Neutrophil (primary cell): Measurements from ENCODE around the gene RAB3B.

ENCODE experiments used
- H3K27ac ChIP-seq: fragments of 200-600 bp; sonication (generic); 2 replicates; pipeline ENCODE4 v1.5.1; 2016; ENCODE audit warnings: mild to moderate bottlenecking, moderate library complexity
- H3K27me3 ChIP-seq: fragments of 200-600 bp; sonication (generic); 2 replicates; pipeline ENCODE4 v1.6.0; 2016; ENCODE audit warnings: mild to moderate bottlenecking
- H3K36me3 ChIP-seq: fragments of 200-600 bp; sonication (generic); 2 replicates; pipeline ENCODE4 v1.5.1; 2017
- H3K4me1 ChIP-seq, 2 experiments: fragments of 200-600 bp in 1 of 2; sonication (generic) in 1 of 2; 1 replicate in 1 of 2; 2 replicates in 1 of 2; pipeline versions ENCODE4 v1.5.1 to v1.6.1; 2013 to 2016; ENCODE audit warnings: low read depth in 1 of 2, low read length in 1 of 2, mild to moderate bottlenecking in 1 of 2, moderate library complexity in 1 of 2; ENCODE audit not compliant: control insufficient read depth in 1 of 2, insufficient read depth in 1 of 2
- H3K4me3 ChIP-seq, 2 experiments: fragments of 200-600 bp in 1 of 2; sonication (generic) in 1 of 2; 1 replicate in 1 of 2; 2 replicates in 1 of 2; pipeline ENCODE4 v1.5.1; 2013 to 2016; ENCODE audit warnings: low read depth in 1 of 2, low read length in 1 of 2, mild to moderate bottlenecking in 1 of 2, moderate library complexity in 1 of 2
- H3K9me3 ChIP-seq: fragments of 200-600 bp; sonication (generic); 2 replicates; pipeline ENCODE4 v1.5.1; 2016
- CTCF ChIP-seq: fragments of 200-600 bp; sonication (generic); IDR thresholded peaks from 2 replicates; pipeline ENCODE4 v1.5.1; 2016; ENCODE audit warnings: antibody characterized with exemption

Gene RAB3B

GRCh38 chr1:51912881-51913280 is 77.6 kb downstream of the RAB3B start:
- no peak for TF ChIP-seq CTCF
- no peak overlapping the region for H3K4me3 ChIP-seq
- no peaks in the 10 kb centered on the region for H3K36me3 ChIP-seq
- H3K9me3 ChIP-seq: no peaks in the 10 kb centered on the region
- H3K4me1 ChIP-seq: no peaks in the 10 kb centered on the region
- H3K27me3 ChIP-seq: peaks cover 52% of the 10 kb centered on the region
- H3K27ac ChIP-seq: no peak overlapping the region

- Histone ChIP-seq H3K36me3 (no peaks in the 10 kb centered on the region), H3K9me3 (no peaks in the 10 kb centered on the region), H3K27me3 (peaks cover 28% of the 10 kb centered on the region), H3K4me3 (no peak overlapping the region), H3K4me1 (no peaks in the 10 kb centered on the region), H3K27ac (no peak overlapping the region)
- TF ChIP-seq CTCF: no peak
These were observed 80.1 kb downstream of the RAB3B start for GRCh38 chr1:51910221-51911000.

GRCh38 chr1:51908499-51908898 is 82.0 kb downstream of the RAB3B start:
- H3K4me1 ChIP-seq: no peaks in the 10 kb centered on the region
- no peaks in the 10 kb centered on the region for H3K36me3 ChIP-seq
- no peak overlapping the region for H3K4me3 ChIP-seq
- no peaks in the 10 kb centered on the region for H3K9me3 ChIP-seq
- no peak overlapping the region for H3K27ac ChIP-seq
- no peak for TF ChIP-seq CTCF
- H3K27me3 ChIP-seq: peaks cover 12% of the 10 kb centered on the region

- H3K4me3 ChIP-seq: no peak overlapping the region
- H3K27me3 ChIP-seq: peaks cover 12% of the 10 kb centered on the region
- H3K9me3 ChIP-seq: no peaks in the 10 kb centered on the region
- no peaks in the 10 kb centered on the region for H3K36me3 ChIP-seq
- H3K4me1 ChIP-seq: no peaks in the 10 kb centered on the region
- no peak overlapping the region for H3K27ac ChIP-seq
- TF ChIP-seq CTCF: no peak
These were observed 83.3 kb downstream of the RAB3B start for GRCh38 chr1:51907079-51907702.

GRCh38 chr1:51906306-51907078 is 84.0 kb downstream of the RAB3B start:
- Histone ChIP-seq H3K4me1 (no peaks in the 10 kb centered on the region), H3K36me3 (no peaks in the 10 kb centered on the region), H3K27me3 (peaks cover 16% of the 10 kb centered on the region), H3K4me3 (no peak overlapping the region), H3K27ac (no peak overlapping the region), H3K9me3 (no peaks in the 10 kb centered on the region)
- TF ChIP-seq CTCF: no peak
